ENCODE results near the gene IFITM10. TPM values are rescaled to one million over a fixed set of nuclear protein-coding genes. Genes with fewer than 3 reads are reported as not detected.

Gene IFITM10
- total and polyA plus RNA-seq, 2 donors (not counting 1 experiment from before 2014, with no cell fraction given), result 0.09 to 1.7 TPM

DNA sequence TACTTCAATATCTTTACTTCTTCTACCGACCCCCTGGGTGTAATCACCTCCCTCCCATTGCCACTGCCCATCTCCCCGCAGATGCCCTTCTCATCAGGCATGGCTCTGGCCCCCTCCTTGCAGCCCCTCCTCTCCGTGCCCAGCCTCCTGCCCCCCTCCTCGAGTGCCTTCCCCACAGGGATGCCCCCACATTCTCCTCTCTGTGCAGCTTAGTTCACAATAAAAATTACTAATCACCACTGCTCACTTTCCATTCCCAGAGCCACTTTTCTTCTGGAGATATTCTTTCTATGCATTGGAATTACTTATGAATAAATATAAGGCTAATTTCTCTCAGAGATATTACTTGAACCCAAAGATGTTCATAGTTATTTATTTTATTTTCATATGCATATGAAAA lies 22.1 kb downstream of the IFITM10 start:
- Histone ChIP-seq H3K4me3 (ENCODE audit: control extremely low read depth in 1 of 5, extremely low read depth in 1 of 5, insufficient read depth in 1 of 5, low read depth in 2 of 5, low read length in 4 of 5) (no peak overlapping the region), H4K20me1 (ENCODE audit: control insufficient read depth, insufficient read depth, low read length, poor library complexity, severe bottlenecking) (no peaks in the 10 kb centered on the region), H3K27me3 (replicated peaks in 1 of 4; ENCODE audit: control extremely low read depth in 1 of 4, control insufficient read depth in 3 of 4, insufficient read depth in 4 of 4, low read length in 3 of 4) (peaks cover 0 to 6% (median 2%) of the 10 kb centered on the region in 4 experiments), H2AFZ (ENCODE audit: insufficient read depth, low read depth, low read length, poor library complexity, severe bottlenecking) (no peak overlapping the region), H3K27ac (ENCODE audit: low read length in 2 of 2) (no peak overlapping the region), H3K9me3 (ENCODE audit: control extremely low read depth in 1 of 3, control insufficient read depth in 2 of 3, insufficient read depth in 1 of 3, low read length in 2 of 3) (no peaks in the 10 kb centered on the region), H3K79me2 (ENCODE audit: control insufficient read depth, insufficient read depth, low read length) (no peaks in the 10 kb centered on the region), H3K4me1 (ENCODE audit: control insufficient read depth in 2 of 2, insufficient read depth in 2 of 2, low read length in 2 of 2) (peaks cover 22 to 27% of the 10 kb centered on the region in 2 donors), H3K4me2 (replicated peaks; ENCODE audit: low read depth, low read length, poor library complexity, severe bottlenecking) (peak overlapping the region; percentile 53), H3K9ac (ENCODE audit: low read length) (no peak overlapping the region), H3K36me3 (replicated peaks in 1 of 2; ENCODE audit: control extremely low read depth in 1 of 2, control insufficient read depth in 1 of 2, extremely low read depth in 1 of 2, insufficient read depth in 2 of 2, low read length in 1 of 2) (no peaks in the 10 kb centered on the region)
- Mint-ChIP-seq H3K4me3 (no peak overlapping the region), H3K4me1 (peaks cover 27% of the 10 kb centered on the region), H3K27ac (peak overlapping the region; percentile 47), H3K9me3 (ENCODE audit: insufficient read depth) (no peaks in the 10 kb centered on the region), H3K27me3 (peaks cover 35% of the 10 kb centered on the region)
- CTCF ChIA-PET, result interaction anchor here (1.0 kb wide), 1 partner anchor 34 kb away, joined by 3 read pairs; no protein-coding TSS in a partner anchor
- no peak for TF ChIP-seq EZH2 (IDR thresholded peaks at IDR 0.05; ENCODE audit: borderline replicate concordance, insufficient read depth, low read depth, low read length, poor library complexity, severe bottlenecking)
- TF ChIP-seq, protein P1, sequence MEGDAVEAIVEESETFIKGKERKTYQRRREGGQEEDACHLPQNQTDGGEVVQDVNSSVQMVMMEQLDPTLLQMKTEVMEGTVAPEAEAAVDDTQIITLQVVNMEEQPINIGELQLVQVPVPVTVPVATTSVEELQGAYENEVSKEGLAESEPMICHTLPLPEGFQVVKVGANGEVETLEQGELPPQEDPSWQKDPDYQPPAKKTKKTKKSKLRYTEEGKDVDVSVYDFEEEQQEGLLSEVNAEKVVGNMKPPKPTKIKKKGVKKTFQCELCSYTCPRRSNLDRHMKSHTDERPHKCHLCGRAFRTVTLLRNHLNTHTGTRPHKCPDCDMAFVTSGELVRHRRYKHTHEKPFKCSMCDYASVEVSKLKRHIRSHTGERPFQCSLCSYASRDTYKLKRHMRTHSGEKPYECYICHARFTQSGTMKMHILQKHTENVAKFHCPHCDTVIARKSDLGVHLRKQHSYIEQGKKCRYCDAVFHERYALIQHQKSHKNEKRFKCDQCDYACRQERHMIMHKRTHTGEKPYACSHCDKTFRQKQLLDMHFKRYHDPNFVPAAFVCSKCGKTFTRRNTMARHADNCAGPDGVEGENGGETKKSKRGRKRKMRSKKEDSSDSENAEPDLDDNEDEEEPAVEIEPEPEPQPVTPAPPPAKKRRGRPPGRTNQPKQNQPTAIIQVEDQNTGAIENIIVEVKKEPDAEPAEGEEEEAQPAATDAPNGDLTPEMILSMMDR (IDR thresholded peaks at IDR 0.05), result no peak
- POLR2A ChIA-PET, result interaction anchor here (0.6 kb wide), 1 partner anchor 64 kb away, joined by 3 read pairs; no protein-coding TSS in a partner anchor
- 62% methylated on average over 4 of the region's 4 CpGs for WGBS (ENCODE audit: insufficient coverage)
- ATAC-seq (ENCODE audit: low read depth) (no peak), DNase-seq (no peak)
- intact Hi-C loops (cut with micrococcal nuclease), result no loop called here

DNA sequence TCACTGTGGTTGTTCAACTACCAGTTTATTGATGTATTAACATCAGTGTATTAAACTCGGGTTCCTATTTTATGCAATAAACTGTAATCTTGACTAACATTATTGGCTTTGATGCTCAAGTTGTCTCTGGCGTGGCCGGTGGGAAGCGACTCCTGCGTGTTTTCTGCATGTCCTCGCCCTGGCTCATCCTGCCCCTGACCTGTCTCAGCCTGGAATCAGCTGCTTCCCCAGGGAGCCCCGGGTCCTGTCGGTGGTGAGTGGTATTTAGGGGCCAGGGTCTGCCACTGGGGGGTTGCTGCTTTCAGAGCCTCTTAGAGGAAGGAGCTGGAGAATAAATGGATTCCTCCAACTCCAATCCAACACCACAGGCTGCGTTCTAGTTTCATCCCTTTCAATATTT lies 22.5 kb downstream of the IFITM10 start:
- no peaks in the 10 kb centered on the region for H4K20me1 ChIP-seq (ENCODE audit: control insufficient read depth, insufficient read depth, low read length, poor library complexity, severe bottlenecking)
- H3K27me3 Mint-ChIP-seq, result peaks cover 35% of the 10 kb centered on the region

More for the DNA sequence above, 22.5 kb downstream of the IFITM10 start:
- H3K4me3 Mint-ChIP-seq, result no peak overlapping the region
- WGBS (ENCODE audit: insufficient coverage), result 85% methylated on average over 6 of the region's 9 CpGs
- TF ChIP-seq, protein P1 (IDR thresholded peaks at IDR 0.05), result no peak
- no peak for TF ChIP-seq EZH2 (IDR thresholded peaks at IDR 0.05; ENCODE audit: borderline replicate concordance, insufficient read depth, low read depth, low read length, poor library complexity, severe bottlenecking)
- peak overlapping the region; percentile 47 for H3K27ac Mint-ChIP-seq
- peaks cover 22 to 27% of the 10 kb centered on the region in 2 donors for H3K4me1 ChIP-seq (ENCODE audit: control insufficient read depth in 2 of 2, insufficient read depth in 2 of 2, low read length in 2 of 2)
- CTCF ChIA-PET, result interaction anchor here (1.0 kb wide), 1 partner anchor 34 kb away, joined by 3 read pairs; no protein-coding TSS in a partner anchor
- H3K9me3 Mint-ChIP-seq (ENCODE audit: insufficient read depth), result no peaks in the 10 kb centered on the region
- H3K27ac ChIP-seq (ENCODE audit: low read length in 2 of 2), result no peak overlapping the region
- H3K9ac ChIP-seq (ENCODE audit: low read length), result no peak overlapping the region
- no peak for DNase-seq
- intact Hi-C loops (cut with micrococcal nuclease), result no loop called here
- no peak for ATAC-seq (ENCODE audit: low read depth)
- POLR2A ChIA-PET, result interaction anchor here (0.6 kb wide), 1 partner anchor 65 kb away, joined by 3 read pairs; no protein-coding TSS in a partner anchor
- no peaks in the 10 kb centered on the region for H3K79me2 ChIP-seq (ENCODE audit: control insufficient read depth, insufficient read depth, low read length)
- no peaks in the 10 kb centered on the region for H3K36me3 ChIP-seq (replicated peaks in 1 of 2; ENCODE audit: control extremely low read depth in 1 of 2, control insufficient read depth in 1 of 2, extremely low read depth in 1 of 2, insufficient read depth in 2 of 2, low read length in 1 of 2)
- peaks cover 27% of the 10 kb centered on the region for H3K4me1 Mint-ChIP-seq
- H3K4me3 ChIP-seq (ENCODE audit: control extremely low read depth in 1 of 5, extremely low read depth in 1 of 5, insufficient read depth in 1 of 5, low read depth in 2 of 5, low read length in 4 of 5), result no peak overlapping the region
- no peak overlapping the region for H2AFZ ChIP-seq (ENCODE audit: insufficient read depth, low read depth, low read length, poor library complexity, severe bottlenecking)
- H3K27me3 ChIP-seq (replicated peaks in 1 of 4; ENCODE audit: control extremely low read depth in 1 of 4, control insufficient read depth in 3 of 4, insufficient read depth in 4 of 4, low read length in 3 of 4), result peaks cover 0 to 6% (median 2%) of the 10 kb centered on the region in 4 experiments
- no peak overlapping the region for H3K4me2 ChIP-seq (replicated peaks; ENCODE audit: low read depth, low read length, poor library complexity, severe bottlenecking)
- no peaks in the 10 kb centered on the region for H3K9me3 ChIP-seq (ENCODE audit: control extremely low read depth in 1 of 3, control insufficient read depth in 2 of 3, insufficient read depth in 1 of 3, low read length in 2 of 3)

All from B cell (primary cell).